ENCODE data around the gene AKNA. TPM values are rescaled to one million over a fixed set of nuclear protein-coding genes. Genes with fewer than 3 reads are reported as not detected.

Gene AKNA
- 53.8 and 61.4 TPM in 2 replicates for total RNA-seq (2014; rRNA removed; shearing (Covaris generic))
- total RNA-seq (2022): 187 and 203 TPM in 2 replicates
- Bru-seq, nascent RNA: percentile 92 among the genes with signal in this experiment
- BruChase-seq, experiment 1, labeled RNA remaining after a 6-hour chase: percentile 94 among the genes with signal in this experiment
- percentile 92 among the genes with signal in this experiment for BruChase-seq, experiment 2, labeled RNA remaining after a 2-hour chase
- long read RNA-seq, full-length matches to known transcripts: 1 of 21 reads
- long read RNA-seq, partial matches to known transcripts: 1 of 21 reads
- long read RNA-seq, other reads (novel, unspliced or antisense): 19 of 21 reads

- Histone ChIP-seq H3K9me3 (ENCODE audit: low read length) (no peaks in the 10 kb centered on the region), H3K4me3 (ENCODE audit: low read depth, low read length, poor library complexity, severe bottlenecking) (peak within 1 kb of the TSS; percentile 76), H3K36me3 (ENCODE audit: insufficient read depth, low read length) (peaks cover 56% of the 10 kb centered on the region), H3K4me1 (ENCODE audit: insufficient read depth, low read length, poor library complexity, severe bottlenecking) (peaks cover 81% of the 10 kb centered on the region), H2AFZ (ENCODE audit: low read length) (no peak within 1 kb of the TSS), H3K9me2 (ENCODE audit: insufficient read depth, low read length) (no peaks in the 10 kb centered on the region), H4K20me1 (ENCODE audit: insufficient read depth, low read length) (no peaks in the 10 kb centered on the region), H3K4me2 (ENCODE audit: low read length) (peak within 1 kb of the TSS; percentile 83), H3K27ac (ENCODE audit: low read depth, low read length, poor library complexity, severe bottlenecking) (peak within 1 kb of the TSS; percentile 97), H3K79me2 (ENCODE audit: insufficient read depth, low read depth, low read length) (peaks cover 93% of the 10 kb centered on the region)
- TF ChIP-seq EZH2phosphoT487 (IDR thresholded peaks at IDR 0.05; ENCODE audit: borderline replicate concordance, low read depth, low read length) (no peak), CTCF (conservative IDR thresholded peaks at IDR 0.05; ENCODE audit: low read length) (no peak)
- DNase-seq (ENCODE audit: low spot score): peak; percentile 89
- no TSS peak for BruUV-seq (replicated peaks)
- intact Hi-C loops (cut with micrococcal nuclease; ENCODE audit: unreplicated experiment): loop anchor here (1.0 to 5.0 kb wide), 4 partner anchors 16 to 811 kb away; no protein-coding TSS in a partner anchor
- ChIA-PET POLR2A (interaction anchor here (0.6 to 8.2 kb wide), 13 partner anchors 7 to 546 kb away, joined by 3 to 275 read pairs (median 5); no protein-coding TSS in a partner anchor), CTCF (ENCODE audit: unreplicated experiment) (interaction anchor here (0.8 to 3.8 kb wide), 5 partner anchors 9 to 22 kb away, joined by 4 to 15 read pairs (median 7); no protein-coding TSS in a partner anchor)
Observed at GRCh38 chr9:114387680-114388356, at the start of gene AKNA. Gene AKNA (minus strand): TSS chr9:114387982. CDS start chr9:114381333, 6,649 bp downstream.

- no peak overlapping the region for H2AFZ ChIP-seq (ENCODE audit: low read length)
- H3K79me2 ChIP-seq (ENCODE audit: insufficient read depth, low read depth, low read length): no peaks in the 10 kb centered on the region
- H3K36me3 ChIP-seq (ENCODE audit: insufficient read depth, low read length): no peaks in the 10 kb centered on the region
- no peak overlapping the region for H3K4me2 ChIP-seq (ENCODE audit: low read length)
- no peaks in the 10 kb centered on the region for H3K9me3 ChIP-seq (ENCODE audit: low read length)
- no peaks in the 10 kb centered on the region for H4K20me1 ChIP-seq (ENCODE audit: insufficient read depth, low read length)
- POLR2A ChIA-PET: interaction anchor here (0.7 kb wide), 1 partner anchor 150 kb away, joined by 3 read pairs; the partner anchor contains the start of gene ATP6V1G1
- DNase-seq (ENCODE audit: low spot score): no peak
- H3K4me3 ChIP-seq (ENCODE audit: low read depth, low read length, poor library complexity, severe bottlenecking): no peak overlapping the region
- intact Hi-C loops (cut with micrococcal nuclease; ENCODE audit: unreplicated experiment): no loop called here
- no peaks in the 10 kb centered on the region for H3K9me2 ChIP-seq (ENCODE audit: insufficient read depth, low read length)
- TF ChIP-seq CTCF (conservative IDR thresholded peaks at IDR 0.05; ENCODE audit: low read length) (no peak), EZH2phosphoT487 (IDR thresholded peaks at IDR 0.05; ENCODE audit: borderline replicate concordance, low read depth, low read length) (no peak)
- H3K4me1 ChIP-seq (ENCODE audit: insufficient read depth, low read length, poor library complexity, severe bottlenecking): peaks cover 9% of the 10 kb centered on the region
- CTCF ChIA-PET (ENCODE audit: unreplicated experiment): no interaction called here
- no TSS peak for BruUV-seq (replicated peaks)
- no peak overlapping the region for H3K27ac ChIP-seq (ENCODE audit: low read depth, low read length, poor library complexity, severe bottlenecking)
Observed at GRCh38 chr9:114437401-114437893, 49.7 kb upstream of the AKNA start.
